PC-3 (cell line): ENCODE data around the gene STK16.

ENCODE experiments used
- EZH2 ChIP-seq: fragments of 300-600 bp; sonication (generic); IDR thresholded peaks from one replicate; pipeline ENCODE4 v1.6.1; 2017; ENCODE audit warnings: antibody characterized with exemption, mild to moderate bottlenecking, low read length; ENCODE audit not compliant: unreplicated experiment
- EZH2phosphoT487 ChIP-seq: fragments of 300-600 bp; sonication (generic); IDR thresholded peaks from 2 replicates; pipeline ENCODE4 v1.6.1; 2018; ENCODE audit warnings: mild to moderate bottlenecking, antibody characterized with exemption, low read length, borderline replicate concordance
- TF ChIP-seq, protein P1 (sequence below): fragments of 300-600 bp; sonication (generic); conservative IDR thresholded peaks from 2 replicates; pipeline ENCODE4 v1.5.1; 2017; ENCODE audit warnings: antibody characterized with exemption, low read depth, mild to moderate bottlenecking, low read length

DNA sequence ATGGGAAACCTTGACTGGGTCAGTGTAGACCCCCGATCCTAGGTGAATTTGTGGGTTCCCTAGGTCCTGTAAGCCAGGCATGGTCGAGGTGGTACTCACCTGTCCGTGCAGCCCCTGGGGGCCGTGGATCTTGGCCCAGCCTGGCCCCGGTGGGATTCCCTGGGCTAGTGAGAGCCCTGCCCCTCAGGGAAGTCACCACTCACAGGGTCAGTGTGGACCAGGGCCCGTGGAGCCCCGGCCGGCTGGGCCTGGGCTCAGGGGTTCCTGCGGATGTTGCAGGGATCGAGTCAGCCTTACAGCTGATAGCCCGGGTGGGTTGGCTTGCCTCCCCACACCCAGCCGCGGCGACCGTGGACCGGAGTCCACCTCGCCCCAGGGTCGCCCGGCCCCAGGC, 16.4 kb upstream of the STK16 start:
- TF ChIP-seq, protein P1, sequence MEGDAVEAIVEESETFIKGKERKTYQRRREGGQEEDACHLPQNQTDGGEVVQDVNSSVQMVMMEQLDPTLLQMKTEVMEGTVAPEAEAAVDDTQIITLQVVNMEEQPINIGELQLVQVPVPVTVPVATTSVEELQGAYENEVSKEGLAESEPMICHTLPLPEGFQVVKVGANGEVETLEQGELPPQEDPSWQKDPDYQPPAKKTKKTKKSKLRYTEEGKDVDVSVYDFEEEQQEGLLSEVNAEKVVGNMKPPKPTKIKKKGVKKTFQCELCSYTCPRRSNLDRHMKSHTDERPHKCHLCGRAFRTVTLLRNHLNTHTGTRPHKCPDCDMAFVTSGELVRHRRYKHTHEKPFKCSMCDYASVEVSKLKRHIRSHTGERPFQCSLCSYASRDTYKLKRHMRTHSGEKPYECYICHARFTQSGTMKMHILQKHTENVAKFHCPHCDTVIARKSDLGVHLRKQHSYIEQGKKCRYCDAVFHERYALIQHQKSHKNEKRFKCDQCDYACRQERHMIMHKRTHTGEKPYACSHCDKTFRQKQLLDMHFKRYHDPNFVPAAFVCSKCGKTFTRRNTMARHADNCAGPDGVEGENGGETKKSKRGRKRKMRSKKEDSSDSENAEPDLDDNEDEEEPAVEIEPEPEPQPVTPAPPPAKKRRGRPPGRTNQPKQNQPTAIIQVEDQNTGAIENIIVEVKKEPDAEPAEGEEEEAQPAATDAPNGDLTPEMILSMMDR: no peak
- TF ChIP-seq EZH2phosphoT487: no peak
- TF ChIP-seq EZH2: no peak
